ENCODE measurements around the gene IFIT3.

DNA sequence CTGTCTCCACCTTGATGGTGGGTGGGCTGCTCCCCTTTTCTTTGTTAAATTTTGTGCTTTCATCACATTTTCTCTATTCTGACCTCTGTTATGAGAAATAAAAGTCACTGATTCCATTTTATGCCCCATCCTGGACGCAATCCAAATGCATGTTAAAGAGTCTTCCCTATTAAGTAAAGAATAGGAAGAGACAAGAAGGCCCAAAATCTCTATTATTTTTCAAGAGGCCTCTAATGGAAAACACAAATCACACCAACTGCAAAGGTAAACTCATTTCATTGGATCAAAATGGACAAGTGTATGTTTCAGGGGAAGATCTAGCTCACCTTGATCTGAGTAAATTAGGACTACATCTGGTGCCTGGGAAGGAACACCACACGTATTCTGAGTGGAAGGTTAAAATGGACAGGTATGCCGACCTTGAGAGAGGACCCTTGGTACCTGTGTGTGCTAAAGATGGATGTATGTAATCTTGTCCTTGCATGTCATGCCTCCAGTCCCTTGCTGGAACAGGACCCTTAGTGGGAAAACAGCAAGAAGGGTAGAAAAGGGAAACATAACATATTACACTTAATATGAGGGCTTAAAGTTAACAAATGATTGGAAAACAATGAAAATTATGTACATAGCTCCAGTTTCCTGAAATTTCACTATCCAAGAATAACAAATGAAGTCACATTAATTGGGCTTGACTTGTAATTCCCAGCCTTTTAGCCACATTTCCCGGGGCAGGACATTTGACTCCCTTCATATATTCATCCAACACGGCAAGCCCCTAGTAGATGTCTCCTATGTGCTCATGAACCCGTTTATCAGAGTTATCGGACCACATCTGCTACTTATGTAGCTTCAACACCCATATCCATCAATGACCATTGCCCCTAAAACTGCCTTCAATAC, 18.4 kb upstream of the IFIT3 start:
- TF ChIP-seq TP53 (CRISPR knock-in tag; IDR thresholded peaks at IDR 0.05): no peak
- TF ChIP-seq, protein P1, sequence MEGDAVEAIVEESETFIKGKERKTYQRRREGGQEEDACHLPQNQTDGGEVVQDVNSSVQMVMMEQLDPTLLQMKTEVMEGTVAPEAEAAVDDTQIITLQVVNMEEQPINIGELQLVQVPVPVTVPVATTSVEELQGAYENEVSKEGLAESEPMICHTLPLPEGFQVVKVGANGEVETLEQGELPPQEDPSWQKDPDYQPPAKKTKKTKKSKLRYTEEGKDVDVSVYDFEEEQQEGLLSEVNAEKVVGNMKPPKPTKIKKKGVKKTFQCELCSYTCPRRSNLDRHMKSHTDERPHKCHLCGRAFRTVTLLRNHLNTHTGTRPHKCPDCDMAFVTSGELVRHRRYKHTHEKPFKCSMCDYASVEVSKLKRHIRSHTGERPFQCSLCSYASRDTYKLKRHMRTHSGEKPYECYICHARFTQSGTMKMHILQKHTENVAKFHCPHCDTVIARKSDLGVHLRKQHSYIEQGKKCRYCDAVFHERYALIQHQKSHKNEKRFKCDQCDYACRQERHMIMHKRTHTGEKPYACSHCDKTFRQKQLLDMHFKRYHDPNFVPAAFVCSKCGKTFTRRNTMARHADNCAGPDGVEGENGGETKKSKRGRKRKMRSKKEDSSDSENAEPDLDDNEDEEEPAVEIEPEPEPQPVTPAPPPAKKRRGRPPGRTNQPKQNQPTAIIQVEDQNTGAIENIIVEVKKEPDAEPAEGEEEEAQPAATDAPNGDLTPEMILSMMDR (IDR thresholded peaks at IDR 0.05): no peak
- TF ChIP-seq EHF (CRISPR knock-in tag; IDR thresholded peaks at IDR 0.05): no peak
- TF ChIP-seq, protein P2, sequence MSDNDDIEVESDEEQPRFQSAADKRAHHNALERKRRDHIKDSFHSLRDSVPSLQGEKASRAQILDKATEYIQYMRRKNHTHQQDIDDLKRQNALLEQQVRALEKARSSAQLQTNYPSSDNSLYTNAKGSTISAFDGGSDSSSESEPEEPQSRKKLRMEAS (IDR thresholded peaks at IDR 0.05): no peak
- no peak for TF ChIP-seq CBX2 (IDR thresholded peaks at IDR 0.05; ENCODE audit: borderline replicate concordance, low read depth)
- TF ChIP-seq MAZ (IDR thresholded peaks at IDR 0.05; ENCODE audit: borderline replicate concordance, low read depth, low read length): no peak
- TF ChIP-seq RCOR1 (IDR thresholded peaks at IDR 0.05; ENCODE audit: low read depth, low read length): no peak
- no peak for TF ChIP-seq POLR2A (IDR thresholded peaks at IDR 0.05; ENCODE audit: low read length)

All from A549 (cell line).